Measurements from ENCODE around the gene PPP2R2D.

The PPP2R2D gene

DNA sequence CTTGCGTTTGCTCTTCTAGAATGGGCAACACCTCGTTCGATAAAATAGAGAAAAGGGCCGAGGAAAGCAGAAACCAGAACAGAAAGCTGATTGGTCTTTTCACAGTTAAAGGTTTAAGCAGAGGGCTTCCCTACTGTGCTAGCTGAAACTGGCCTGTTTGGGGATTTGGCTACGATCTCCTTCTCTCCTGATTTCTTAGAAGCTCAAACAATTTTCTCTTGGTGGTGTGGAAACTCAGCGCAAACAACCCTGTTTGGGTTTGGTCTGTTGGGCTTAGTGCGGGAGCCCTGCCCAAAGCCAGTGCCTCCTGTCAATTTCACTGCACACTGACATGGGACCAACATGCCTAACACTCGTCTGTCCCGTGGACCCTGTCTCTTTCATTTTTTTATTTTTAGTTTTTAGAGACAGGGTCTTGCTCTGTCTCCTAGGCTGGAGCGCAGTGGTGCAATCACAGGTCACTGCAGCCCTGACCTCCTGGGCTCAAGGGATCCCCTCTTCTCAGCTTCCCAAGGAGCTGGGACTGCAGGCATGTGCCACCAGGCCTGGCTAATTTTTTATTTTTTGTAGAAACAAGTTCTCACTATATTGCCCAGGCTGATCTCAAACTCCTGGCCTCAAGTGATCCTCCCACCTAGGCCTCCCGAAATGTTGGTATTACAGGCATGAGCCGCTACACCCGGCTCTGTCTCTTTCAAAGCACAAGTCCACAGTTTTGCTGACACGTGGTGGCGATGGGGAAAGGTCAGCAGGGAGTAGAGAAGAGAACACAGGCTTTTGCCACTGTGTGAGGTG lies 97.4 kb downstream of the PPP2R2D start:
- no peak for DNase-seq
- Histone ChIP-seq H3K9me3 (ENCODE audit: severe bottlenecking) (no peaks in the 10 kb centered on the region), H3K27ac (no peak overlapping the region), H3K36me3 (no peaks in the 10 kb centered on the region), H3K27me3 (ENCODE audit: insufficient read depth, low read depth, severe bottlenecking) (no peaks in the 10 kb centered on the region), H3K4me3 (ENCODE audit: low read depth, low read length) (no peak overlapping the region)
- TF ChIP-seq, protein P1, sequence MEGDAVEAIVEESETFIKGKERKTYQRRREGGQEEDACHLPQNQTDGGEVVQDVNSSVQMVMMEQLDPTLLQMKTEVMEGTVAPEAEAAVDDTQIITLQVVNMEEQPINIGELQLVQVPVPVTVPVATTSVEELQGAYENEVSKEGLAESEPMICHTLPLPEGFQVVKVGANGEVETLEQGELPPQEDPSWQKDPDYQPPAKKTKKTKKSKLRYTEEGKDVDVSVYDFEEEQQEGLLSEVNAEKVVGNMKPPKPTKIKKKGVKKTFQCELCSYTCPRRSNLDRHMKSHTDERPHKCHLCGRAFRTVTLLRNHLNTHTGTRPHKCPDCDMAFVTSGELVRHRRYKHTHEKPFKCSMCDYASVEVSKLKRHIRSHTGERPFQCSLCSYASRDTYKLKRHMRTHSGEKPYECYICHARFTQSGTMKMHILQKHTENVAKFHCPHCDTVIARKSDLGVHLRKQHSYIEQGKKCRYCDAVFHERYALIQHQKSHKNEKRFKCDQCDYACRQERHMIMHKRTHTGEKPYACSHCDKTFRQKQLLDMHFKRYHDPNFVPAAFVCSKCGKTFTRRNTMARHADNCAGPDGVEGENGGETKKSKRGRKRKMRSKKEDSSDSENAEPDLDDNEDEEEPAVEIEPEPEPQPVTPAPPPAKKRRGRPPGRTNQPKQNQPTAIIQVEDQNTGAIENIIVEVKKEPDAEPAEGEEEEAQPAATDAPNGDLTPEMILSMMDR (IDR thresholded peaks at IDR 0.05; ENCODE audit: low read depth, low read length), result no peak

DNA sequence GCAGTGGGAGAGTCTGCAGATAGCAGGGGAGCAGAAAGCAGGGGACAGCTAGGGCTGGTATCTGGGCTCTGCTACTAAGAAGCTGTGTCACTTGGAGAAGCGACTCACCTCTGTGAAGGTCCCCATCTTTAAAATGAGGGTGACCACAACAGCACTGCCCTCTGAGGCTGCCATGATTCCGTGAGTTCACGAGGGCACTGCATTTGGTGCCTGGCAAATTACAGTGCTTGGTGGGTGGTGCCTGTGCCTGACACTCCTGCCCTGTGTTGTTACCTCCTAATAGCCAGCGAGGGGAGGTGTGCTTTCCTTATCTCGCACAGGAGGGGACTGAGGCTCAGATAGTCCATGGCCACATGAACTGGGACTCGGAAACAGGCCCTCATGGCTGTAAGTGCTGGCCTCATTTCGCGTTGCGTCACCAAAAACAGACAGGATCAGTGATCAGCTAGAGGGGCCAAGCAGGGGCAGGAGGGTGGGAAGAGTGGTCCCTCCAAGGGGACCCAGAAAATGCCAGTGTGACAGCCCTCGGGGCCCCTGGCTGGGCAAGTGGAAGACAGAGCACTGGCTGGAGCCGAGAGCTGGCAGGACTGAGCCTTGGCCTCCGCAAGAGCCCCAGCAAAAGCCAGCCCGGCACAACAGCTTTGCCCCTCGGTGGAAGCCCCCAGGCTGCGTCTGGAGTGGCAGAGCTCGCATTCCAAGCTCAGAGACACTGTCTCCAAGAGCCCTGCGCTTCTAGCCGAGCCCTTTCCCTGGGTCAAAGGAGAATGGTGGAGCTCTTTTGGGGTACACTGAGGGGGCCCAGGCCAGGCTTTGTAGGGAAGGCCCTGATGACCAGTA lies 98.3 kb downstream of the PPP2R2D start:
- Histone ChIP-seq H3K27ac (no peak overlapping the region), H3K36me3 (no peaks in the 10 kb centered on the region), H3K27me3 (ENCODE audit: insufficient read depth, low read depth, severe bottlenecking) (no peaks in the 10 kb centered on the region), H3K4me3 (ENCODE audit: low read depth, low read length) (no peak overlapping the region), H3K9me3 (ENCODE audit: severe bottlenecking) (no peaks in the 10 kb centered on the region)
- TF ChIP-seq, protein P1 (IDR thresholded peaks at IDR 0.05; ENCODE audit: low read depth, low read length), result no peak
- no peak for DNase-seq

DNA sequence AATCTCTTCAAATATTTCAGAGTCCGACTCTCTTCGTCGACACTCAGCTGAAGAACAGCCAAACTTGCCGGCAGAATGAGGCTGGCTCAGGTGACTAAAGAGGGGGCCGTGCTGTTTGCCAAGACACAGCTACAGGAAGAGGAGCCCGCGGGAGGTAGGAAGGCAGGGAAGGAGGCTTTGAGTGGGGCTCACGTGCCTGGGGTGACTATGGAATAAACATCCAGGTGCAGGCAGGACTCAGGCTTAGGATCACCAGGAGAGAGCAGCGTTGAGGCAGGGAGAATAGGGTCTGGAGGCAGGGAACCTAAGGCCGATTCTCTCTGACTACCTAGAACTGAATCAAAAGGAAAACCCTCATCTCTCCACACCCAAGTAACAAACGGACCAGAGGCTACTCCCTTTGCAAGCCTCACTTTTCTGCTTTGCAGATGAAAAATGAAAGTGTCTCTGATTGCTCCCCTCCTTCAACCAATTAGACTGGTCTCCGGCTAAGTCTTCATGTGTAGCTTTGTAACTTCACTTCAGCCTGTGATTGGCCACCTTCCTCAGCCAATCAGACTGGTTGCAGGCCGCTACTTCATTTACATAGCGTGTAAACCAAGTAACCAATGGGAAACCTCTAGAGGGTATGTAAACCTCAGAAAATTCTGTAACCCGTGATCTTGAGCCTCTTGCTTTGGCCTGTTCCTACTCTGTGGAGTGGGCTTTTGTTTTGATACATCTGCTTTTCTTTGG lies 100.6 kb downstream of the PPP2R2D start:
- Histone ChIP-seq H3K4me3 (ENCODE audit: low read depth, low read length) (no peak overlapping the region), H3K27ac (no peak overlapping the region; the same call in 1 of the 2 replicates), H3K27me3 (ENCODE audit: insufficient read depth, low read depth, severe bottlenecking) (no peaks in the 10 kb centered on the region), H3K36me3 (no peaks in the 10 kb centered on the region), H3K9me3 (ENCODE audit: severe bottlenecking) (no peaks in the 10 kb centered on the region)
- peak; percentile 45 for DNase-seq
- TF ChIP-seq, protein P1 (IDR thresholded peaks at IDR 0.05; ENCODE audit: low read depth, low read length), result peak; percentile 65

DNA sequence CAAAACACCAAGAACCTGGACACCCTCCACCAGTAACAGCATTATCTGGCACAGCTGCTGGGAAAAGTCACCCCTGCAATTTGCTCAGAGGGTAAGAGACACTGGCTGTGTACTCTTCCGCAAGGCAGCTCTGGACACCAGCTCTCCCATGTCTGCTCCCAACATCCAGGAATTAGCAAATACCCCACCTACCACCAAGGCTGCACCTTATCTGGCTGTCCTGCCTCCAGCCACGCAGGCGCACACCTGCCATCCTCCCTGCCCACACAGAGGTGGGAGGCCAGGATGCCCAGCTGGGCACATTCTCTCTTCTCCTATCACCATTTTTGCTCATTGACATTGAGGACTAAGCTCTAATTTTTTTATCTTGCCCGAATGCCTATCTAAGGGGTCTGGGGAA lies 101.2 kb downstream of the PPP2R2D start:
- no peak for DNase-seq
- H3K27me3 ChIP-seq (ENCODE audit: insufficient read depth, low read depth, severe bottlenecking), result no peaks in the 10 kb centered on the region
- H3K27ac ChIP-seq, result no peak overlapping the region
- H3K9me3 ChIP-seq (ENCODE audit: severe bottlenecking), result no peaks in the 10 kb centered on the region
- H3K36me3 ChIP-seq, result no peaks in the 10 kb centered on the region
- no peak overlapping the region for H3K4me3 ChIP-seq (ENCODE audit: low read depth, low read length)
- TF ChIP-seq, protein P1 (IDR thresholded peaks at IDR 0.05; ENCODE audit: low read depth, low read length), result no peak

DNA sequence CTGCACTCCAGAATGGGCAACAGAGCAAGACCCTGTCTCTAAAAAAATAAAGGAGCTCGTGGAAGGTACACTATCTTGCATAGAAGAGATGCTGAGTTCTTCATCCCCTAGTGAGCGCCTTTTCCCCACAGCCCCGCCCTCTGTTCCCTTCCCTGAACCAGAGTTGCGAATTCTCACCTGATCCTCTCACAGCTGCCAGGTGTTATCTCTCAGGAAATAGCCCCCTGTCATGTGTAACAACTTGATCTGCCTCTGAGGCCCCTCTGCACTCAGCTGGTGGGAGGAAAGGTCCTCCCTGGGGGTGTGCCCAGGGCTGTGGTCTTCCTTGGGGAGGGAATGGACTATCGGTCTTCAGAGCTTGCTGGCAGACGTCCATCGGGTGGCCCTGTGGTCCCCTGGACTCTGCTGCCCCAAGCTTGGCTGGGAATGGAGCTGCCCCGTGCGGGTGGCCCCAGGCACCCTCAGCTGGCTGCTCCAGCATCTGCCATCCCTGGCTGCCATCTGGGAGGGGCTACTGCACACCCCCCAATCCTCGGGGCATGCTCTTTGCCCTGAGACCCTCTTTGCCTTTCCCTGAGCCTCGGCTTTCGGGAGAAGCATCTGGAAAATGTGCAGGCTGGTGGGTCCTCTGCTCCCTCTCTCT lies 102.6 kb downstream of the PPP2R2D start:
- H3K9me3 ChIP-seq (ENCODE audit: severe bottlenecking), result no peaks in the 10 kb centered on the region
- H3K4me3 ChIP-seq (ENCODE audit: low read depth, low read length), result no peak overlapping the region
- no peaks in the 10 kb centered on the region for H3K27me3 ChIP-seq (ENCODE audit: insufficient read depth, low read depth, severe bottlenecking)
- H3K36me3 ChIP-seq, result no peaks in the 10 kb centered on the region
- no peak overlapping the region for H3K27ac ChIP-seq
- TF ChIP-seq, protein P1 (IDR thresholded peaks at IDR 0.05; ENCODE audit: low read depth, low read length), result no peak
- DNase-seq, result no peak
